ENCODE measurements around the gene TESMIN. TPM values are rescaled to one million over a fixed set of nuclear protein-coding genes. Genes with fewer than 3 reads are reported as not detected.

The TESMIN gene
- total and polyA plus RNA-seq, 2 of the 13 experiments (the other 11 are each of a cell fraction or from before 2014, with no cell fraction given): 0.15 to 0.45 TPM

GRCh38 chr11:68664906-68665305 lies 86.4 kb downstream of the TESMIN start:
- BruUV-seq (replicated peaks): no TSS peak
- no peak for FAIRE-seq
- no peak for TF ChIP-seq GTF2F1 (IDR thresholded peaks at IDR 0.05; ENCODE audit: low read length)
- no peak for TF ChIP-seq ATF1 (CRISPR knock-in tag; IDR thresholded peaks at IDR 0.05)
- no peak for TF ChIP-seq ZNF644 (CRISPR knock-in tag; IDR thresholded peaks at IDR 0.05; ENCODE audit: low read depth)
- no peak for TF ChIP-seq ZNF225 (CRISPR knock-in tag; IDR thresholded peaks at IDR 0.05)
- Histone ChIP-seq H3K79me2 (ENCODE audit: insufficient read depth, low read length) (no peaks in the 10 kb centered on the region), H4K20me1 (ENCODE audit: insufficient read depth, low read length) (no peaks in the 10 kb centered on the region), H3K27me3 (ENCODE audit: control insufficient read depth in 1 of 2, insufficient read depth in 2 of 2, low read length in 2 of 2) (peaks cover 9 to 49% of the 10 kb centered on the region in 2 experiments), H3K4me1 (ENCODE audit: insufficient read depth, low read length) (no peaks in the 10 kb centered on the region), H2AFZ (ENCODE audit: low read length) (no peak overlapping the region), H3K27ac (ENCODE audit: extremely low read length, insufficient read depth, low read length) (no peak overlapping the region), H3K9ac (ENCODE audit: insufficient read depth, low read depth, low read length) (no peak overlapping the region), H3K4me2 (ENCODE audit: low read depth, low read length) (no peak overlapping the region), H3K4me3 (replicated peaks in 1 of 3; ENCODE audit: insufficient read depth in 1 of 3, low read depth in 2 of 3, low read length in 3 of 3) (no peak overlapping the region), H3K9me3 (ENCODE audit: low read length) (no peaks in the 10 kb centered on the region), H3K36me3 (replicated peaks in 1 of 2; ENCODE audit: control insufficient read depth in 1 of 2, insufficient read depth in 2 of 2, low read length in 2 of 2) (no peaks in the 10 kb centered on the region)
- intact Hi-C loops (cut with micrococcal nuclease; ENCODE audit: unreplicated experiment) (no loop called here), in situ Hi-C loops (cut with HindIII; ENCODE audit: extremely low pct_ligation_motif_present, low pct_unique_long_range_greater_than_20kb) (no loop called here)
- POLR2A ChIA-PET: no interaction called here
- DNase-seq (ENCODE audit: low spot score): no peak
- WGBS (ENCODE audit: low lambda C conversion rate): 14% methylated on average over 4 of the region's 7 CpGs
- no peak for ATAC-seq
- CTCF ChIA-PET (ENCODE audit: low intra/inter-chr PET ratio, low total read pairs): no interaction called here

GRCh38 chr11:68664141-68664540 lies 87.2 kb downstream of the TESMIN start:
- no peak for FAIRE-seq
- CTCF ChIA-PET (ENCODE audit: low intra/inter-chr PET ratio, low total read pairs): no interaction called here
- TF ChIP-seq GATAD1 (CRISPR knock-in tag; IDR thresholded peaks at IDR 0.05) (no peak), ZNF782 (CRISPR knock-in tag; IDR thresholded peaks at IDR 0.05; ENCODE audit: borderline replicate concordance) (no peak), NFE2 (CRISPR knock-in tag; IDR thresholded peaks at IDR 0.05) (no peak), POLR2A (IDR thresholded peaks at IDR 0.05; ENCODE audit: insufficient read depth in 1 of 2, low read depth in 2 of 2, low read length in 2 of 2) (no peak), ZHX1 (CRISPR knock-in tag; IDR thresholded peaks at IDR 0.05; ENCODE audit: low read depth) (no peak), CENPX (CRISPR knock-in tag; IDR thresholded peaks at IDR 0.05) (no peak), AFF4 (CRISPR knock-in tag; IDR thresholded peaks at IDR 0.05) (no peak), CENPBD1 (CRISPR knock-in tag; IDR thresholded peaks at IDR 0.05; ENCODE audit: borderline replicate concordance, low read depth) (no peak), IRF2 (CRISPR knock-in tag; IDR thresholded peaks at IDR 0.05) (no peak), CREBL2 (CRISPR knock-in tag; IDR thresholded peaks at IDR 0.05; ENCODE audit: borderline replicate concordance) (no peak)

More at GRCh38 chr11:68664141-68664540, 87.2 kb downstream of the TESMIN start:
- no peak overlapping the region for H2AFZ ChIP-seq (ENCODE audit: low read length)
- no TSS peak for BruUV-seq (replicated peaks)
- POLR2A ChIA-PET: no interaction called here
- no peaks in the 10 kb centered on the region for H3K36me3 ChIP-seq (replicated peaks in 1 of 2; ENCODE audit: control insufficient read depth in 1 of 2, insufficient read depth in 2 of 2, low read length in 2 of 2)
- intact Hi-C loops (cut with micrococcal nuclease; ENCODE audit: unreplicated experiment) (no loop called here), in situ Hi-C loops (cut with HindIII; ENCODE audit: extremely low pct_ligation_motif_present, low pct_unique_long_range_greater_than_20kb) (no loop called here)
- H3K9me3 ChIP-seq (ENCODE audit: low read length): no peaks in the 10 kb centered on the region
- DNase-seq (ENCODE audit: low spot score): no peak
- no peak overlapping the region for H3K4me3 ChIP-seq (replicated peaks in 1 of 3; ENCODE audit: insufficient read depth in 1 of 3, low read depth in 2 of 3, low read length in 3 of 3)
- no peak overlapping the region for H3K4me2 ChIP-seq (ENCODE audit: low read depth, low read length)
- no peak overlapping the region for H3K9ac ChIP-seq (ENCODE audit: insufficient read depth, low read depth, low read length)
- H3K79me2 ChIP-seq (ENCODE audit: insufficient read depth, low read length): no peaks in the 10 kb centered on the region
- H3K27ac ChIP-seq (ENCODE audit: extremely low read length, insufficient read depth, low read length): no peak overlapping the region
- H3K4me1 ChIP-seq (ENCODE audit: insufficient read depth, low read length): no peaks in the 10 kb centered on the region; the same call in 1 of the 2 replicates
- peaks cover 9 to 52% of the 10 kb centered on the region in 2 experiments for H3K27me3 ChIP-seq (ENCODE audit: control insufficient read depth in 1 of 2, insufficient read depth in 2 of 2, low read length in 2 of 2)
- WGBS (ENCODE audit: low lambda C conversion rate): 24% methylated on average over 3 of the region's 9 CpGs
- no peaks in the 10 kb centered on the region for H4K20me1 ChIP-seq (ENCODE audit: insufficient read depth, low read length)
- ATAC-seq: no peak

Data from HepG2 (cell line).